GM12874 (cell line): ENCODE results near the gene FBXW8.

Source experiments
- CTCF ChIP-seq: IDR thresholded peaks from 2 replicates; pipeline ENCODE4 v1.5.1; 2011; ENCODE audit warnings: low read depth, mild to moderate bottlenecking, control low read depth, low read length, moderate library complexity; ENCODE audit not compliant: insufficient read depth

Gene FBXW8

GRCh38 chr12:117053050-117053400, 142.3 kb downstream of the FBXW8 start:
- TF ChIP-seq CTCF, result no peak

- no peak for TF ChIP-seq CTCF
These were observed 142.9 kb downstream of the FBXW8 start for GRCh38 chr12:117053597-117054201.

- TF ChIP-seq CTCF, result no peak
These were observed 143.5 kb downstream of the FBXW8 start for GRCh38 chr12:117054279-117054678.

- no peak for TF ChIP-seq CTCF
These were observed 147.8 kb downstream of the FBXW8 start for GRCh38 chr12:117058442-117059072.

GRCh38 chr12:117059156-117059555, 148.4 kb downstream of the FBXW8 start:
- no peak for TF ChIP-seq CTCF

- TF ChIP-seq CTCF, result no peak
These were observed 149.6 kb downstream of the FBXW8 start for GRCh38 chr12:117060246-117060928.

- no peak for TF ChIP-seq CTCF
These were observed 150.2 kb downstream of the FBXW8 start for GRCh38 chr12:117060929-117061305.
